GM12801 (cell line): ENCODE measurements around the gene RALGPS1.

ENCODE experiments used
- CTCF ChIP-seq: IDR thresholded peaks from one replicate; pipeline ENCODE4 v1.5.1; 2011; ENCODE audit warnings: control low read depth; ENCODE audit not compliant: insufficient read length; ENCODE audit errors: extremely low read depth

The RALGPS1 gene

GRCh38 chr9:127182901-127183746 lies 268.5 kb downstream of the RALGPS1 start:
- TF ChIP-seq CTCF = no peak

GRCh38 chr9:127183814-127184582 lies 269.4 kb downstream of the RALGPS1 start:
- TF ChIP-seq CTCF = no peak

GRCh38 chr9:127184641-127185040 lies 270.1 kb downstream of the RALGPS1 start:
- no peak for TF ChIP-seq CTCF

- no peak for TF ChIP-seq CTCF
Observed at GRCh38 chr9:127185181-127185580, 270.6 kb downstream of the RALGPS1 start.

- no peak for TF ChIP-seq CTCF
Observed at GRCh38 chr9:127185931-127186781, 271.6 kb downstream of the RALGPS1 start.

GRCh38 chr9:127186806-127187205 lies 272.2 kb downstream of the RALGPS1 start:
- TF ChIP-seq CTCF = no peak

- TF ChIP-seq CTCF = no peak
Observed at GRCh38 chr9:127187231-127187956, 272.8 kb downstream of the RALGPS1 start.
